Neural cell (in vitro differentiated cells): Measurements from ENCODE around the gene NSMCE1. TPM values are rescaled to one million over a fixed set of nuclear protein-coding genes. Genes with fewer than 3 reads are reported as not detected.

ENCODE experiments used
- H2AFZ ChIP-seq: fragments of 200-600, 300-800 bp; sonication (generic), shearing (Covaris generic); 2 replicates; pipeline ENCODE4 v1.6.0; 2014; ENCODE audit warnings: low read depth, mild to moderate bottlenecking, antibody characterized with exemption, low read length, moderate library complexity
- H3F3A ChIP-seq: fragments of 200-600 bp; shearing (Covaris generic); 2 replicates; pipeline ENCODE4 v1.6.1; 2016; ENCODE audit warnings: mild to moderate bottlenecking, moderate library complexity, mixed read lengths, antibody characterized with exemption, low read length; ENCODE audit not compliant: insufficient read depth, poor library complexity, severe bottlenecking
- H3K27ac ChIP-seq: fragments of 200-600, 300-800 bp; sonication (generic), shearing (Covaris generic); 2 replicates; pipeline ENCODE4 v1.5.1; 2014; ENCODE audit warnings: mild to moderate bottlenecking, low read length, moderate library complexity
- H3K27me3 ChIP-seq: fragments of 300-800, 200-600 bp; sonication (generic), shearing (Covaris generic); 2 replicates; pipeline ENCODE4 v1.6.0; 2014; ENCODE audit warnings: mild to moderate bottlenecking, low read depth, low read length, moderate library complexity; ENCODE audit not compliant: insufficient read depth
- H3K36me3 ChIP-seq: fragments of 300-800, 200-600 bp; sonication (generic), shearing (Covaris generic); 2 replicates; pipeline ENCODE4 v1.5.1; 2014; ENCODE audit warnings: mild to moderate bottlenecking, antibody characterized with exemption, low read length, moderate library complexity; ENCODE audit not compliant: insufficient read depth
- H3K4me2 ChIP-seq: fragments of 300-800, 200-600 bp; sonication (generic), shearing (Covaris generic); 2 replicates; pipeline ENCODE4 v1.6.0; 2014; ENCODE audit warnings: mild to moderate bottlenecking, low read length
- H3K4me3 ChIP-seq: fragments of 300-800, 200-600 bp; sonication (generic), shearing (Covaris generic); 2 replicates; pipeline ENCODE4 v1.5.1; 2014; ENCODE audit warnings: mild to moderate bottlenecking, low read length, moderate library complexity
- H3K79me2 ChIP-seq: fragments of 200-600 bp; shearing (Covaris generic); replicated peaks from 2 replicates; pipeline ENCODE4 v1.6.0; 2014; ENCODE audit warnings: mild to moderate bottlenecking, low read length, moderate library complexity; ENCODE audit not compliant: insufficient read depth
- H3K9ac ChIP-seq: fragments of 300-800, 200-600 bp; sonication (generic), shearing (Covaris generic); 2 replicates; pipeline ENCODE4 v1.6.1; 2016; ENCODE audit warnings: mild to moderate bottlenecking, low read length, mixed read lengths
- H3K9me2 ChIP-seq: fragments of 200-600 bp; shearing (Covaris generic); 2 replicates; pipeline ENCODE4 v1.6.1; 2016; ENCODE audit warnings: mild to moderate bottlenecking, low read length, mixed read lengths; ENCODE audit not compliant: insufficient read depth
- H3K9me3 ChIP-seq: fragments of 200-600, 300-800 bp; sonication (generic), shearing (Covaris generic); 2 replicates; pipeline ENCODE4 v1.6.1; 2016; ENCODE audit warnings: mild to moderate bottlenecking, mixed run types, low read length, moderate library complexity, mixed read lengths
- H4K20me1 ChIP-seq: fragments of 200-600 bp; shearing (Covaris generic); 2 replicates; pipeline ENCODE4 v1.6.1; 2016; ENCODE audit warnings: mild to moderate bottlenecking, mixed run types; ENCODE audit not compliant: insufficient read depth
- EP300 ChIP-seq: fragments of 450-650 bp; conservative IDR thresholded peaks from 2 replicates; pipeline ENCODE4 v1.6.1; 2014; ENCODE audit warnings: antibody characterized with exemption, mild to moderate bottlenecking, moderate library complexity; ENCODE audit not compliant: poor library complexity, severe bottlenecking
- EZH2 ChIP-seq: fragments of 200-600, 300-800 bp; shearing (Covaris generic), sonication (generic); IDR thresholded peaks from 2 replicates; pipeline ENCODE4 v1.6.1; 2014; ENCODE audit warnings: antibody characterized with exemption, low read length, borderline replicate concordance, mild to moderate bottlenecking; ENCODE audit not compliant: insufficient read depth, poor library complexity, severe bottlenecking
- MXI1 ChIP-seq: fragments of 450-650 bp; conservative IDR thresholded peaks from 2 replicates; pipeline ENCODE4 v1.6.1; 2014; ENCODE audit warnings: antibody characterized with exemption, mild to moderate bottlenecking; ENCODE audit not compliant: poor library complexity, severe bottlenecking
- POLR2AphosphoS5 ChIP-seq: IDR thresholded peaks from 2 replicates; pipeline ENCODE4 v1.6.1; 2012
- RAD21 ChIP-seq: fragments of 450-650 bp; conservative IDR thresholded peaks from 2 replicates; pipeline ENCODE4 v1.6.1; 2014; ENCODE audit warnings: antibody characterized with exemption, mild to moderate bottlenecking, moderate library complexity
- SMC3 ChIP-seq: fragments of 450-650 bp; conservative IDR thresholded peaks from 2 replicates; pipeline ENCODE4 v1.6.1; 2014; ENCODE audit warnings: antibody characterized with exemption, mild to moderate bottlenecking, moderate library complexity; ENCODE audit not compliant: poor library complexity
- TAF1 ChIP-seq: IDR thresholded peaks from 2 replicates; pipeline ENCODE4 v1.6.1; 2012; ENCODE audit warnings: low read depth
- polyA plus RNA-seq: library from polyadenylated mRNA; depleted of rRNA; stranded (reverse); fragments of >200 nt; gene quantifications from 2 replicates; pipeline ENCODE4 v1.2.3, GENCODE V29; 2014
- TF ChIP-seq, protein P1 (sequence below): IDR thresholded peaks from 2 replicates; pipeline ENCODE4 v1.6.1; 2012; ENCODE audit warnings: borderline replicate concordance
- TF ChIP-seq, protein P2 (sequence below): fragments of 450-650 bp; IDR thresholded peaks from 2 replicates; pipeline ENCODE4 v1.5.1; 2014; ENCODE audit warnings: antibody characterized with exemption, mild to moderate bottlenecking, moderate library complexity; ENCODE audit not compliant: poor library complexity, severe bottlenecking

NSMCE1 gene
- polyA plus RNA-seq, 1 donor from 2014 or later, result 11.5 TPM

DNA sequence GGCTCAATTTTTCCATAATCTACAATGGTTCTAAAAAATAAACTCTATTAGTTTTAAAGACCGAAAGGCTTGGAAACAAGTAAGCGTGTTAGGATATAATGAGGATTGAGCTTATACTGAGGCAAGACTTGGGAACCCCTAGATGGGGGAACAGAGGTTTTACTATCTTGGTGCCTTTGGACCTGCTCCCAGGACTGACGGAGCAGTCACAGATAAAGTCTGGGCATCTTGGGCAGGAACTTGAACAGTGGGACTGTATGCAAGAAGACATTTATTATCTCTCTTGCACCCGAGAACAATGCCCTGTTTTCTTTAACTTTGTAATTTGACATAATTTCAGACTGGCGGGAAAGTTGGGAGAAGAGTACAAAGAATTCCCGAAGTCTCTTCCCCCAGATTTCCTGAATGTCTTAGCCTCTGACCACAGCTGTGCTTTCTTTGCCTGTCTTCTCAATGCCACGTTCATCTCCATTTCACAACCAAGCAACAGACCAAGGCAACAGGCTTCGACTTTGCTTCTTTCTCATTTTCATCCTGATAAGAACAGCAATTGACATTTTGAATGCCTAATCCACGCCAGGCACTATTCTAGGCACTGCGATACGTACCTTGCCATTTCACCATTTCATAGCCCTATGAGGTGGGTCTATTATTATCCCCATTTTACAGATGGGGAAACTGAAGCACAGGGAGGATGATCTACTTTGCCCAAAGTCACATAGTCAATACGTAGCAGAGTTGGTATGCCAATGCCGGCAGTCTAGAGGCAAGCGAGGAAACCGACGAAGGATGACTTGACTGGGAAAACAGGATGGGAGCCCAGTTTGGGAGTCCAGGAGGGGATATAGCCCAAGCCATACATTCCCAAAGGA, 42.2 kb upstream of the NSMCE1 start:
- no peak overlapping the region for H3K27ac ChIP-seq
- no peaks in the 10 kb centered on the region for H3F3A ChIP-seq
- no peak overlapping the region for H3K4me3 ChIP-seq
- H3K79me2 ChIP-seq, result no peaks in the 10 kb centered on the region
- no peaks in the 10 kb centered on the region for H4K20me1 ChIP-seq
- no peaks in the 10 kb centered on the region for H3K9me2 ChIP-seq
- no peaks in the 10 kb centered on the region for H3K9me3 ChIP-seq
- no peak overlapping the region for H3K4me2 ChIP-seq
- no peak overlapping the region for H2AFZ ChIP-seq
- TF ChIP-seq, protein P1, sequence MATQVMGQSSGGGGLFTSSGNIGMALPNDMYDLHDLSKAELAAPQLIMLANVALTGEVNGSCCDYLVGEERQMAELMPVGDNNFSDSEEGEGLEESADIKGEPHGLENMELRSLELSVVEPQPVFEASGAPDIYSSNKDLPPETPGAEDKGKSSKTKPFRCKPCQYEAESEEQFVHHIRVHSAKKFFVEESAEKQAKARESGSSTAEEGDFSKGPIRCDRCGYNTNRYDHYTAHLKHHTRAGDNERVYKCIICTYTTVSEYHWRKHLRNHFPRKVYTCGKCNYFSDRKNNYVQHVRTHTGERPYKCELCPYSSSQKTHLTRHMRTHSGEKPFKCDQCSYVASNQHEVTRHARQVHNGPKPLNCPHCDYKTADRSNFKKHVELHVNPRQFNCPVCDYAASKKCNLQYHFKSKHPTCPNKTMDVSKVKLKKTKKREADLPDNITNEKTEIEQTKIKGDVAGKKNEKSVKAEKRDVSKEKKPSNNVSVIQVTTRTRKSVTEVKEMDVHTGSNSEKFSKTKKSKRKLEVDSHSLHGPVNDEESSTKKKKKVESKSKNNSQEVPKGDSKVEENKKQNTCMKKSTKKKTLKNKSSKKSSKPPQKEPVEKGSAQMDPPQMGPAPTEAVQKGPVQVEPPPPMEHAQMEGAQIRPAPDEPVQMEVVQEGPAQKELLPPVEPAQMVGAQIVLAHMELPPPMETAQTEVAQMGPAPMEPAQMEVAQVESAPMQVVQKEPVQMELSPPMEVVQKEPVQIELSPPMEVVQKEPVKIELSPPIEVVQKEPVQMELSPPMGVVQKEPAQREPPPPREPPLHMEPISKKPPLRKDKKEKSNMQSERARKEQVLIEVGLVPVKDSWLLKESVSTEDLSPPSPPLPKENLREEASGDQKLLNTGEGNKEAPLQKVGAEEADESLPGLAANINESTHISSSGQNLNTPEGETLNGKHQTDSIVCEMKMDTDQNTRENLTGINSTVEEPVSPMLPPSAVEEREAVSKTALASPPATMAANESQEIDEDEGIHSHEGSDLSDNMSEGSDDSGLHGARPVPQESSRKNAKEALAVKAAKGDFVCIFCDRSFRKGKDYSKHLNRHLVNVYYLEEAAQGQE, result no peak
- TF ChIP-seq TAF1 (no peak), SMC3 (no peak), EP300 (no peak), POLR2AphosphoS5 (no peak), RAD21 (no peak), EZH2 (no peak), MXI1 (no peak)
- TF ChIP-seq, protein P2, sequence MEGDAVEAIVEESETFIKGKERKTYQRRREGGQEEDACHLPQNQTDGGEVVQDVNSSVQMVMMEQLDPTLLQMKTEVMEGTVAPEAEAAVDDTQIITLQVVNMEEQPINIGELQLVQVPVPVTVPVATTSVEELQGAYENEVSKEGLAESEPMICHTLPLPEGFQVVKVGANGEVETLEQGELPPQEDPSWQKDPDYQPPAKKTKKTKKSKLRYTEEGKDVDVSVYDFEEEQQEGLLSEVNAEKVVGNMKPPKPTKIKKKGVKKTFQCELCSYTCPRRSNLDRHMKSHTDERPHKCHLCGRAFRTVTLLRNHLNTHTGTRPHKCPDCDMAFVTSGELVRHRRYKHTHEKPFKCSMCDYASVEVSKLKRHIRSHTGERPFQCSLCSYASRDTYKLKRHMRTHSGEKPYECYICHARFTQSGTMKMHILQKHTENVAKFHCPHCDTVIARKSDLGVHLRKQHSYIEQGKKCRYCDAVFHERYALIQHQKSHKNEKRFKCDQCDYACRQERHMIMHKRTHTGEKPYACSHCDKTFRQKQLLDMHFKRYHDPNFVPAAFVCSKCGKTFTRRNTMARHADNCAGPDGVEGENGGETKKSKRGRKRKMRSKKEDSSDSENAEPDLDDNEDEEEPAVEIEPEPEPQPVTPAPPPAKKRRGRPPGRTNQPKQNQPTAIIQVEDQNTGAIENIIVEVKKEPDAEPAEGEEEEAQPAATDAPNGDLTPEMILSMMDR, result no peak
- no peak overlapping the region for H3K9ac ChIP-seq
- peaks cover 34% of the 10 kb centered on the region for H3K27me3 ChIP-seq
- no peaks in the 10 kb centered on the region for H3K36me3 ChIP-seq

DNA sequence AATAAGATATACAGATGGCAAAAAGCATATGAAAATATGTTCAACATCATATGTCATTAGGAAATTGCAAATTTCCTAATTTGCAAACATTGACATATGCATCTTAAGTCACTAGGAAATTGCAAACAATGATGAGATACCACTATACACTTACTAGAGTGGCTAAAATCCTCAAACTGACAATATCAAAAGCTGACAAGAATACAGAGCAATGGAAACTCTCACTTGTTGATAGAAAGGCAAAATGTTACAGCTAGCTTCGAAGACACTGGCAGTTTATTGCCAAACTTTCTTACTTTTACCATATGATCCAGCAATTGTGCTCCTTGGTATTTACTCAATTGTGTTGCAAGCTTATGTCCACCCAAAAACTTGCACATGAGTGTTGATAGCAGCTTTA, 40.2 kb upstream of the NSMCE1 start:
- Histone ChIP-seq H3K9me2 (no peaks in the 10 kb centered on the region), H3K79me2 (no peaks in the 10 kb centered on the region), H3K4me3 (no peak overlapping the region), H3K9me3 (no peaks in the 10 kb centered on the region), H3F3A (no peaks in the 10 kb centered on the region), H3K9ac (no peak overlapping the region), H3K27ac (no peak overlapping the region), H3K27me3 (peaks cover 14% of the 10 kb centered on the region), H2AFZ (no peak overlapping the region), H3K4me2 (no peak overlapping the region), H4K20me1 (no peaks in the 10 kb centered on the region), H3K36me3 (no peaks in the 10 kb centered on the region)
- TF ChIP-seq, protein P2, result no peak
- TF ChIP-seq RAD21 (no peak), EP300 (no peak), SMC3 (no peak), MXI1 (no peak), POLR2AphosphoS5 (no peak), TAF1 (no peak), EZH2 (no peak)
- TF ChIP-seq, protein P1, result no peak
